Smooth muscle cell (in vitro differentiated cells): ENCODE measurements around the gene CCDC159. TPM values are rescaled to one million over a fixed set of nuclear protein-coding genes. Genes with fewer than 3 reads are reported as not detected.
"Not testable (repeated sequence)": the region's sequence is repeated elsewhere in the genome, so short reads cannot be mapped to it uniquely, and the experiment has no call there.

Experiments
- DNase-seq: peaks from one replicate; lab custom pipeline; 2025; ENCODE audit not compliant: unreplicated experiment; lab: John Stamatoyannopoulos, UW
- H2AFZ ChIP-seq: fragments of 200-600 bp; sonication (generic); 2 replicates; pipeline ENCODE4 v1.6.0; 2016; ENCODE audit warnings: antibody characterized with exemption, low read depth, mild to moderate bottlenecking
- H3F3A ChIP-seq: fragments of 200-600 bp; sonication (generic); 2 replicates; pipeline ENCODE4 v1.6.0; 2017; ENCODE audit warnings: antibody characterized with exemption, low read depth
- H3K27ac ChIP-seq: fragments of 200-600 bp; sonication (generic); 2 replicates; pipeline ENCODE4 v1.5.1; 2016; ENCODE audit warnings: low read depth, mild to moderate bottlenecking
- H3K27me3 ChIP-seq: fragments of 200-600 bp; sonication (generic); 2 replicates; pipeline ENCODE4 v1.6.1; 2016; ENCODE audit warnings: low read depth, mild to moderate bottlenecking
- H3K36me3 ChIP-seq: fragments of 200-600 bp; sonication (generic); 2 replicates; pipeline ENCODE4 v1.5.1; 2016; ENCODE audit warnings: low read depth
- H3K4me1 ChIP-seq: fragments of 200-600 bp; sonication (generic); 2 replicates; pipeline ENCODE4 v1.5.1; 2016; ENCODE audit warnings: low read depth
- H3K4me2 ChIP-seq: fragments of 200-600 bp; sonication (generic); 2 replicates; pipeline ENCODE4 v1.6.0; 2016; ENCODE audit warnings: mild to moderate bottlenecking
- H3K4me3 ChIP-seq: fragments of 200-600 bp; sonication (generic); 2 replicates; pipeline ENCODE4 v1.5.1; 2016; ENCODE audit warnings: mild to moderate bottlenecking
- H3K79me2 ChIP-seq: fragments of 200-600 bp; sonication (generic); 2 replicates; pipeline ENCODE4 v1.6.0; 2016; ENCODE audit warnings: low read depth, mild to moderate bottlenecking
- H3K9ac ChIP-seq: fragments of 200-600 bp; sonication (generic); 2 replicates; pipeline ENCODE4 v1.6.0; 2016; ENCODE audit warnings: low read depth
- H3K9me3 ChIP-seq: fragments of 200-600 bp; sonication (generic); replicated peaks from 2 replicates; pipeline ENCODE4 v1.5.1; 2016; ENCODE audit warnings: low read depth
- H4K20me1 ChIP-seq: fragments of 200-600 bp; sonication (generic); 2 replicates; pipeline ENCODE4 v1.6.0; 2016; ENCODE audit warnings: low read depth
- CTCF ChIP-seq: fragments of 200-600 bp; sonication (generic); IDR thresholded peaks from 2 replicates; pipeline ENCODE4 v1.5.1; 2017; ENCODE audit warnings: borderline replicate concordance, mild to moderate bottlenecking, antibody characterized with exemption; ENCODE audit not compliant: insufficient read depth, poor library complexity, severe bottlenecking
- WGBS: methylation state at CpG from one replicate; pipeline ENCODE4 v1.1.7; 2016; ENCODE audit warnings: low lambda C conversion rate; 5-methylcytosine and 5-hydroxymethylcytosine counted together
- polyA plus RNA-seq: library from polyadenylated mRNA; unstranded; fragments of >200 nt; fragmentation: Nextera tagmentation; extraction: Ambion mirVana; gene quantifications from 2 replicates; pipeline ENCODE4 v1.2.1, GENCODE V29; 2016
- total RNA-seq: library from RNA; depleted of rRNA; stranded (reverse); fragments of >200 nt; gene quantifications from 2 replicates; pipeline ENCODE4 v1.2.3, GENCODE V29; 2014

The CCDC159 gene
- total and polyA plus RNA-seq, 2 experiments from 2014 or later = 9.8 to 29.4 TPM

- Histone ChIP-seq H2AFZ (no peak overlapping the region), H3F3A (no peaks in the 10 kb centered on the region), H4K20me1 (no peaks in the 10 kb centered on the region), H3K36me3 (no peaks in the 10 kb centered on the region), H3K27me3 (no peaks in the 10 kb centered on the region), H3K4me3 (no peak overlapping the region), H3K4me1 (no peaks in the 10 kb centered on the region), H3K9ac (no peak overlapping the region), H3K27ac (no peak overlapping the region), H3K9me3 (no peaks in the 10 kb centered on the region), H3K4me2 (no peak overlapping the region), H3K79me2 (peaks cover 3% of the 10 kb centered on the region)
- DNase-seq = no peak
- TF ChIP-seq CTCF = no peak
- 86% methylated on average over 7 of the region's 7 CpGs for WGBS
These were observed 1.3 kb downstream of the CCDC159 start for GRCh38 chr19:11347546-11348039.

GRCh38 chr19:11349171-11349570 lies 2.9 kb downstream of the CCDC159 start:
- Histone ChIP-seq H3K27me3 (no peaks in the 10 kb centered on the region), H3K4me1 (no peaks in the 10 kb centered on the region), H3K4me2 (no peak overlapping the region), H3K4me3 (no peak overlapping the region), H4K20me1 (no peaks in the 10 kb centered on the region), H2AFZ (no peak overlapping the region), H3F3A (no peaks in the 10 kb centered on the region), H3K79me2 (peaks cover 3% of the 10 kb centered on the region), H3K9ac (no peak overlapping the region), H3K27ac (no peak overlapping the region), H3K9me3 (no peaks in the 10 kb centered on the region), H3K36me3 (no peaks in the 10 kb centered on the region)
- 89% methylated on average over 4 of the region's 4 CpGs for WGBS
- DNase-seq = no peak
- no peak for TF ChIP-seq CTCF

- H3K27me3 ChIP-seq, H3K79me2 ChIP-seq, H2AFZ ChIP-seq, H3K9me3 ChIP-seq, H3K9ac ChIP-seq, H3K27ac ChIP-seq, DNase-seq, H3K4me2 ChIP-seq, H3K4me3 ChIP-seq, H3F3A ChIP-seq, H3K36me3 ChIP-seq, H3K4me1 ChIP-seq: not testable (repeated sequence)
- WGBS = 98% methylated on average over 4 of the region's 4 CpGs
- H4K20me1 ChIP-seq = peaks cover 20% of the 10 kb centered on the region
These were observed 7.8 kb downstream of the CCDC159 start for GRCh38 chr19:11354102-11354501.

- Histone ChIP-seq H3K4me3 (peak within 1 kb of the TSS; percentile 79), H3K4me1 (no peaks in the 10 kb centered on the region), H4K20me1 (peaks cover 27% of the 10 kb centered on the region), H3K9me3 (no peaks in the 10 kb centered on the region), H3K9ac (peak within 1 kb of the TSS; percentile 75), H3K36me3 (no peaks in the 10 kb centered on the region), H3K27me3 (no peaks in the 10 kb centered on the region), H2AFZ (peak within 1 kb of the TSS; percentile 72), H3K4me2 (peak within 1 kb of the TSS; percentile 96), H3K27ac (no peak within 1 kb of the TSS), H3F3A (no peaks in the 10 kb centered on the region), H3K79me2 (no peaks in the 10 kb centered on the region)
- peak; percentile 65 for DNase-seq
- 16% methylated on average over 27 of the region's 62 CpGs for WGBS
- no peak for TF ChIP-seq CTCF
These were observed 9.1 kb downstream of the CCDC159 start, which contains the start of gene PLPPR2 for GRCh38 chr19:11355160-11356073. PLPPR2 (plus strand) TSS chr19:11355432; CDS start chr19:11357674, 2,242 bp downstream.
